ENCODE data around the gene LOXL1.

GRCh38 chr15:73923488-73924164 lies 2.6 kb upstream of the LOXL1 start:
- no peak for TF ChIP-seq CTCF (conservative IDR thresholded peaks at IDR 0.05; ENCODE audit: low read length)
- TF ChIP-seq EZH2phosphoT487 (IDR thresholded peaks at IDR 0.05; ENCODE audit: borderline replicate concordance, low read depth, low read length), result no peak
